Peyer's patch (tissue), 4 donors: Measurements from ENCODE around the gene EHF.

Experiments
- POLR2A ChIP-seq, 2 donors: fragments of 450-650 bp; IDR thresholded peaks; one replicate each; pipeline ENCODE4 v1.5.1; 2017; ENCODE audit warnings: antibody characterized with exemption in 2 of 2, mild to moderate bottlenecking in 2 of 2, moderate library complexity in 2 of 2
- TF ChIP-seq, protein P1 (sequence below), 6 experiments: fragments of 450-650 bp in 4 of 6; fragments of 200-600 bp in 2 of 6; sonication (generic) in 1 of 6; IDR thresholded peaks; one replicate each; pipeline ENCODE4 v1.5.1; 2017 to 2019; ENCODE audit warnings: antibody characterized with exemption in 6 of 6, mild to moderate bottlenecking in 3 of 6, moderate library complexity in 1 of 6

GRCh38 chr11:34632105-34632791, 11.4 kb downstream of the EHF start:
- TF ChIP-seq, protein P1, sequence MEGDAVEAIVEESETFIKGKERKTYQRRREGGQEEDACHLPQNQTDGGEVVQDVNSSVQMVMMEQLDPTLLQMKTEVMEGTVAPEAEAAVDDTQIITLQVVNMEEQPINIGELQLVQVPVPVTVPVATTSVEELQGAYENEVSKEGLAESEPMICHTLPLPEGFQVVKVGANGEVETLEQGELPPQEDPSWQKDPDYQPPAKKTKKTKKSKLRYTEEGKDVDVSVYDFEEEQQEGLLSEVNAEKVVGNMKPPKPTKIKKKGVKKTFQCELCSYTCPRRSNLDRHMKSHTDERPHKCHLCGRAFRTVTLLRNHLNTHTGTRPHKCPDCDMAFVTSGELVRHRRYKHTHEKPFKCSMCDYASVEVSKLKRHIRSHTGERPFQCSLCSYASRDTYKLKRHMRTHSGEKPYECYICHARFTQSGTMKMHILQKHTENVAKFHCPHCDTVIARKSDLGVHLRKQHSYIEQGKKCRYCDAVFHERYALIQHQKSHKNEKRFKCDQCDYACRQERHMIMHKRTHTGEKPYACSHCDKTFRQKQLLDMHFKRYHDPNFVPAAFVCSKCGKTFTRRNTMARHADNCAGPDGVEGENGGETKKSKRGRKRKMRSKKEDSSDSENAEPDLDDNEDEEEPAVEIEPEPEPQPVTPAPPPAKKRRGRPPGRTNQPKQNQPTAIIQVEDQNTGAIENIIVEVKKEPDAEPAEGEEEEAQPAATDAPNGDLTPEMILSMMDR (IDR thresholded peaks at IDR 0.05), result no peak
- TF ChIP-seq POLR2A (IDR thresholded peaks at IDR 0.05), result no peak
